ENCODE data around the gene BSPH1.
"Not testable (repeated sequence)": the region's sequence is repeated elsewhere in the genome, so short reads cannot be mapped to it uniquely, and the experiment has no call there.

Gene BSPH1

GRCh38 chr19:47992070-47992469 lies at the start of gene BSPH1:
Gene BSPH1, minus strand, starts transcription at chr19:47992170. Its CDS starts 89 bp downstream, at chr19:47992081.
- DNase-seq: no peak

GRCh38 chr19:48036765-48037164 lies 44.8 kb upstream of the BSPH1 start:
- no peak for DNase-seq

GRCh38 chr19:48033604-48034003 lies 41.6 kb upstream of the BSPH1 start:
- no peak for DNase-seq

- DNase-seq: no peak
These were observed 38.1 kb upstream of the BSPH1 start for GRCh38 chr19:48030073-48030472.

GRCh38 chr19:48029431-48029830 lies 37.5 kb upstream of the BSPH1 start:
- no peak for DNase-seq

- no peak for DNase-seq
These were observed 33.5 kb upstream of the BSPH1 start for GRCh38 chr19:48025480-48025879.

- DNase-seq: no peak
These were observed 31.5 kb upstream of the BSPH1 start for GRCh38 chr19:48023518-48023917.

GRCh38 chr19:48023011-48023410 lies 31.0 kb upstream of the BSPH1 start:
- no peak for DNase-seq

GRCh38 chr19:48020686-48021085 lies 28.7 kb upstream of the BSPH1 start:
- DNase-seq: no peak

GRCh38 chr19:48010932-48011758 lies 19.2 kb upstream of the BSPH1 start:
- no peak for DNase-seq

- DNase-seq: no peak
These were observed 14.8 kb upstream of the BSPH1 start for GRCh38 chr19:48006762-48007161.

- no peak for DNase-seq
These were observed 12.3 kb upstream of the BSPH1 start for GRCh38 chr19:48004236-48004635.

GRCh38 chr19:48000846-48001245 lies 8.9 kb upstream of the BSPH1 start:
- DNase-seq: no peak

GRCh38 chr19:47998800-47999199 lies 6.8 kb upstream of the BSPH1 start:
- DNase-seq: no peak

- no peak for DNase-seq
These were observed 4.3 kb upstream of the BSPH1 start for GRCh38 chr19:47996230-47996727.

- DNase-seq: no peak
These were observed 2.3 kb upstream of the BSPH1 start, which contains the start of gene ELSPBP1 for GRCh38 chr19:47994209-47994802. Gene ELSPBP1, plus strand, starts transcription at chr19:47994632. Its CDS starts 14,036 bp downstream, at chr19:48008668.

GRCh38 chr19:47991191-47991808 lies 670 bp downstream of the BSPH1 start:
- DNase-seq: no peak

- DNase-seq: no peak
These were observed 18.4 kb downstream of the BSPH1 start for GRCh38 chr19:47973529-47973928.

GRCh38 chr19:47955936-47956335 lies 36.0 kb downstream of the BSPH1 start:
- not testable (repeated sequence) for DNase-seq

- not testable (repeated sequence) for DNase-seq
These were observed 39.8 kb downstream of the BSPH1 start for GRCh38 chr19:47952132-47952531.

- DNase-seq: not testable (repeated sequence)
These were observed 42.0 kb downstream of the BSPH1 start for GRCh38 chr19:47949852-47950521.

- DNase-seq: not testable (repeated sequence)
These were observed 63.4 kb downstream of the BSPH1 start for GRCh38 chr19:47928581-47928980.

- DNase-seq: not testable (repeated sequence)
These were observed 71.9 kb downstream of the BSPH1 start for GRCh38 chr19:47920107-47920506.

All from COR-L47 (cell line).